Activated naive CD8-positive, alpha-beta T cell treated with anti-CD3 and anti-CD28 coated beads, Interleukin-2, amount 50 U/mL, for 16 hours (primary cell): ENCODE measurements around the gene PTK7.

Experiments
- DNase-seq: peaks from one replicate; pipeline ENCODE4 v3.0.0-alpha.2; 2020; ENCODE audit warnings: low read depth, low spot score

The PTK7 gene

GRCh38 chr6:43178951-43179830 is 103.1 kb downstream of the PTK7 start:
- DNase-seq = no peak

GRCh38 chr6:43180058-43180457 is 103.9 kb downstream of the PTK7 start:
- DNase-seq = no peak

- no peak for DNase-seq
Measured at GRCh38 chr6:43180985-43181384, 104.9 kb downstream of the PTK7 start.

- DNase-seq = no peak
Measured at GRCh38 chr6:43181621-43181941, 105.5 kb downstream of the PTK7 start.

GRCh38 chr6:43181942-43182860 is 106.1 kb downstream of the PTK7 start, which contains the start of gene CUL9:
CUL9 (plus strand) TSS chr6:43182196; CDS start chr6:43184311, 2,115 bp downstream.
- DNase-seq = peak; percentile 32

GRCh38 chr6:43183441-43183840 is 107.3 kb downstream of the PTK7 start:
- no peak for DNase-seq

GRCh38 chr6:43184268-43184985 is 108.3 kb downstream of the PTK7 start:
- DNase-seq = no peak

GRCh38 chr6:43185391-43185985 is 109.4 kb downstream of the PTK7 start:
- no peak for DNase-seq

GRCh38 chr6:43186019-43186418 is 109.9 kb downstream of the PTK7 start:
- no peak for DNase-seq

GRCh38 chr6:43186706-43187105 is 110.6 kb downstream of the PTK7 start:
- DNase-seq = no peak

- DNase-seq = no peak
Measured at GRCh38 chr6:43187821-43188220, 111.7 kb downstream of the PTK7 start.

GRCh38 chr6:43188426-43188825 is 112.3 kb downstream of the PTK7 start:
- no peak for DNase-seq

GRCh38 chr6:43189776-43190304 is 113.7 kb downstream of the PTK7 start:
- DNase-seq = no peak

GRCh38 chr6:43192911-43193310 is 116.8 kb downstream of the PTK7 start:
- no peak for DNase-seq

GRCh38 chr6:43193929-43194328 is 117.8 kb downstream of the PTK7 start:
- DNase-seq = no peak

GRCh38 chr6:43196337-43196736 is 120.2 kb downstream of the PTK7 start:
- no peak for DNase-seq

GRCh38 chr6:43199912-43200311 is 123.8 kb downstream of the PTK7 start:
- DNase-seq = no peak

GRCh38 chr6:43200541-43200940 is 124.4 kb downstream of the PTK7 start:
- no peak for DNase-seq

GRCh38 chr6:43202451-43202850 is 126.3 kb downstream of the PTK7 start:
- DNase-seq = no peak

GRCh38 chr6:43203029-43203717 is 127.1 kb downstream of the PTK7 start:
- no peak for DNase-seq

GRCh38 chr6:43203718-43204095 is 127.6 kb downstream of the PTK7 start:
- no peak for DNase-seq
